Measurements from ENCODE around the gene PUSL1.

Gene PUSL1

DNA sequence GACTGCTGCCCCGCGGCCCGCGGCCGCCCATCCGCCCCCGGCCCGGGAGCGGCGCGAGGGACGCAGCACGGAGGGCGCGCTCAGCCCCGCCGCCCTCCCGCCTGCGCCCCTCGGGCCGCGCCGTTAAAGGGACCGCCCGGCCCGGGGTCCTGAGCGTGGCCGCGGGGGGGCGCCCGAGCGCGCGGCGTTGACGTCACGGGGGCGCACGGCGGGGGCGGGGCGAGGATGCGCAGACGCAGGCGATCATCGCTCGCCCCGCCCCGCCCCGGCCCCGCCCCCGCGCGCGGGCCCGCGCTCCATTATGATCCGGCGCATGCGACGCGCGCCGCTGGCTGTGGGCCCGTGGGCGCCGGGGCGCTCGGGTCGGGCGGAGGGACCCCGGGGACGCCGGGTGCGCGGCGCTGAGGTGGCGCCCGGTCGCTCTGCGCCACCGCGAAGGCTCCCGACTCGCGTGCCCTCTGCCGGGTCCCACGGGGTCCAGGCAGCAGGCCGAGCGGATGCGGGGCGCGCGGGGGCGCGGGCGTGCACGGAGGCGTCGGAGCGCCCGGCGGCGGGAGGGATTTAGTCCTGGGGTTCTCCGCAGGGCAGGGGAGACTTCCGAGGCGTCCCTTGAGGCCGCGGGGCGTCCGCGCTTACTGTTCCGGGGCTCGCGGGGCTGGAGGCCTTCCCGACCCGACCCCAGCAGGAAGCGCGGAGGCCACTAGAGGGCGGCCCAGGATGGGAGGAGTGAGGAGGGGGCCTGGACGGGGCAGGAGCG is 41.0 kb downstream of the PUSL1 start, which contains the start of gene DVL1:
TSS of gene DVL1 (minus strand) at position 163 of the 757 bp plus-strand sequence. CDS start 353 bp downstream, outside the sequence.
- H3K36me3 ChIP-seq (ENCODE audit: control insufficient read depth, insufficient read depth, low read length) = no peaks in the 10 kb centered on the region
- no peaks in the 10 kb centered on the region; the same call in 1 of the 2 replicates for H3K27me3 ChIP-seq (replicated peaks; ENCODE audit: control insufficient read depth, insufficient read depth, low read length)
- peak within 1 kb of the TSS; percentile 75 for H3K4me3 ChIP-seq (replicated peaks; ENCODE audit: low read depth, low read length)
- TF ChIP-seq, protein P1, sequence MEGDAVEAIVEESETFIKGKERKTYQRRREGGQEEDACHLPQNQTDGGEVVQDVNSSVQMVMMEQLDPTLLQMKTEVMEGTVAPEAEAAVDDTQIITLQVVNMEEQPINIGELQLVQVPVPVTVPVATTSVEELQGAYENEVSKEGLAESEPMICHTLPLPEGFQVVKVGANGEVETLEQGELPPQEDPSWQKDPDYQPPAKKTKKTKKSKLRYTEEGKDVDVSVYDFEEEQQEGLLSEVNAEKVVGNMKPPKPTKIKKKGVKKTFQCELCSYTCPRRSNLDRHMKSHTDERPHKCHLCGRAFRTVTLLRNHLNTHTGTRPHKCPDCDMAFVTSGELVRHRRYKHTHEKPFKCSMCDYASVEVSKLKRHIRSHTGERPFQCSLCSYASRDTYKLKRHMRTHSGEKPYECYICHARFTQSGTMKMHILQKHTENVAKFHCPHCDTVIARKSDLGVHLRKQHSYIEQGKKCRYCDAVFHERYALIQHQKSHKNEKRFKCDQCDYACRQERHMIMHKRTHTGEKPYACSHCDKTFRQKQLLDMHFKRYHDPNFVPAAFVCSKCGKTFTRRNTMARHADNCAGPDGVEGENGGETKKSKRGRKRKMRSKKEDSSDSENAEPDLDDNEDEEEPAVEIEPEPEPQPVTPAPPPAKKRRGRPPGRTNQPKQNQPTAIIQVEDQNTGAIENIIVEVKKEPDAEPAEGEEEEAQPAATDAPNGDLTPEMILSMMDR (IDR thresholded peaks at IDR 0.05; ENCODE audit: insufficient read depth, low read length, poor library complexity, severe bottlenecking) = peak; percentile 54
- DNase-seq (ENCODE audit: extremely low read depth, insufficient read length) = peak; percentile 81

GRCh38 chr1:1351511-1352427 is 43.4 kb downstream of the PUSL1 start:
- Histone ChIP-seq H3K27me3 (replicated peaks; ENCODE audit: control insufficient read depth, insufficient read depth, low read length) (no peaks in the 10 kb centered on the region; the same call in 1 of the 2 replicates), H3K4me3 (replicated peaks; ENCODE audit: low read depth, low read length) (no peak overlapping the region), H3K36me3 (ENCODE audit: control insufficient read depth, insufficient read depth, low read length) (no peaks in the 10 kb centered on the region)
- TF ChIP-seq, protein P1 (IDR thresholded peaks at IDR 0.05; ENCODE audit: insufficient read depth, low read length, poor library complexity, severe bottlenecking) = no peak
- no peak for DNase-seq (ENCODE audit: extremely low read depth, insufficient read length)

- Histone ChIP-seq H3K27me3 (replicated peaks; ENCODE audit: control insufficient read depth, insufficient read depth, low read length) (no peaks in the 10 kb centered on the region; the same call in 1 of the 2 replicates), H3K36me3 (ENCODE audit: control insufficient read depth, insufficient read depth, low read length) (no peaks in the 10 kb centered on the region), H3K4me3 (replicated peaks; ENCODE audit: low read depth, low read length) (no peak overlapping the region)
- DNase-seq (ENCODE audit: extremely low read depth, insufficient read length) = no peak
- TF ChIP-seq, protein P1 (IDR thresholded peaks at IDR 0.05; ENCODE audit: insufficient read depth, low read length, poor library complexity, severe bottlenecking) = no peak
Observed at GRCh38 chr1:1352786-1353388, 44.5 kb downstream of the PUSL1 start.

GRCh38 chr1:1353389-1354151 is 45.2 kb downstream of the PUSL1 start:
- Histone ChIP-seq H3K4me3 (replicated peaks; ENCODE audit: low read depth, low read length) (no peak overlapping the region), H3K27me3 (replicated peaks; ENCODE audit: control insufficient read depth, insufficient read depth, low read length) (no peaks in the 10 kb centered on the region; the same call in 1 of the 2 replicates), H3K36me3 (ENCODE audit: control insufficient read depth, insufficient read depth, low read length) (no peaks in the 10 kb centered on the region)
- TF ChIP-seq, protein P1 (IDR thresholded peaks at IDR 0.05; ENCODE audit: insufficient read depth, low read length, poor library complexity, severe bottlenecking) = no peak
- no peak for DNase-seq (ENCODE audit: extremely low read depth, insufficient read length)

Measured in GM06990 (cell line).